Right lung (tissue), 5 donors: Measurements from ENCODE around the gene VWA3A. TPM values are rescaled to one million over a fixed set of nuclear protein-coding genes. Genes with fewer than 3 reads are reported as not detected.
"Not testable (repeated sequence)": the region's sequence is repeated elsewhere in the genome, so short reads cannot be mapped to it uniquely, and the experiment has no call there.

ENCODE experiments used
- DNase-seq, 2 donors: peaks; one replicate each; pipeline ENCODE4 v3.0.0-alpha.2; 2013
- polyA plus RNA-seq, 5 donors: library from polyadenylated mRNA; unstranded; fragments of 120-200 nt; gene quantifications; one replicate each; pipeline versions ENCODE4 v1.2.1 to v1.2.3, GENCODE V29; 2013; ENCODE audit warnings: inconsistent platforms in 1 of 5, low replicate concordance in 1 of 5; ENCODE audit not compliant: insufficient read length in 5 of 5, insufficient read depth in 1 of 5

Gene VWA3A
- polyA plus RNA-seq, 5 donors = 1.4 to 6.9 (median 6.0) TPM

- no peak for DNase-seq
Observed at GRCh38 chr16:22183335-22183734, 91.0 kb downstream of the VWA3A start.

GRCh38 chr16:22183901-22184614, 91.7 kb downstream of the VWA3A start:
- no peak for DNase-seq

- no peak for DNase-seq
Observed at GRCh38 chr16:22184615-22184968, 92.3 kb downstream of the VWA3A start.

- no peak for DNase-seq
Observed at GRCh38 chr16:22186517-22186916, 94.2 kb downstream of the VWA3A start.

GRCh38 chr16:22188267-22188594, 95.9 kb downstream of the VWA3A start:
- no peak for DNase-seq

- peak; percentile 66 to 78 for DNase-seq
Observed at GRCh38 chr16:22188595-22189442, 96.5 kb downstream of the VWA3A start.

- DNase-seq = peak in 1 of 2 donors; percentile 41
Observed at GRCh38 chr16:22189473-22190080, 97.2 kb downstream of the VWA3A start.

GRCh38 chr16:22190081-22190775, 97.9 kb downstream of the VWA3A start:
- peak in 1 of 2 donors; percentile 99 for DNase-seq

- peak; percentile 100 for DNase-seq
Observed at GRCh38 chr16:22190776-22191531, 98.6 kb downstream of the VWA3A start.

GRCh38 chr16:22191532-22192260, 99.4 kb downstream of the VWA3A start:
- DNase-seq = peak in 1 of 2 donors; percentile 48

- peak; percentile 76 to 84 for DNase-seq
Observed at GRCh38 chr16:22192261-22193062, 100.1 kb downstream of the VWA3A start.

GRCh38 chr16:22193063-22193411, 100.7 kb downstream of the VWA3A start:
- DNase-seq = no peak

- no peak for DNase-seq
Observed at GRCh38 chr16:22194707-22195444, 102.5 kb downstream of the VWA3A start.

- DNase-seq = no peak
Observed at GRCh38 chr16:22195445-22195694, 103.0 kb downstream of the VWA3A start.

GRCh38 chr16:22195695-22196558, 103.6 kb downstream of the VWA3A start:
- DNase-seq = peak; percentile 91 to 96

GRCh38 chr16:22196559-22197168, 104.3 kb downstream of the VWA3A start:
- DNase-seq = not testable (repeated sequence)

- DNase-seq = no peak
Observed at GRCh38 chr16:22198547-22199293, 106.4 kb downstream of the VWA3A start.
